Naive thymus-derived CD4-positive, alpha-beta T cell (primary cell): ENCODE results near the gene TRIM73. TPM values are rescaled to one million over a fixed set of nuclear protein-coding genes. Genes with fewer than 3 reads are reported as not detected.
"Not testable (repeated sequence)": the region's sequence is repeated elsewhere in the genome, so short reads cannot be mapped to it uniquely, and the experiment has no call there.

Experiments
- ATAC-seq: fragments of 150-1000 bp; cut with Tn5 transposase; 2 replicates; pipeline ENCODE4 v1.10.0; 2021; ENCODE audit warnings: mild to moderate bottlenecking, moderate library complexity
- CTCF ChIA-PET: fragments of 350-600 bp; sonication (Branson Sonifier 250); formaldehyde crosslinking; loops from one replicate; lab custom pipeline; 2021; ENCODE audit warnings: antibody characterized with exemption; lab: Charles Lee
- POLR2A ChIA-PET: fragments of 350-600 bp; sonication (Branson Sonifier 250); formaldehyde crosslinking; loops from one replicate; lab custom pipeline; 2021; ENCODE audit warnings: antibody characterized with exemption, inconsistent platforms; lab: Charles Lee
- DNase-seq, 9 donors: peaks; one replicate each; pipeline versions ENCODE4 v3.0.0 to v3.0.0-alpha.2; 2020 to 2022; ENCODE audit warnings: mixed read lengths in 1 of 9
- H3K27ac ChIP-seq: one replicate; pipeline ENCODE4 v1.7.0; 2013; ENCODE audit warnings: mild to moderate bottlenecking, low read depth, low read length, moderate library complexity
- H3K27me3 ChIP-seq, 2 donors: one replicate each; pipeline ENCODE4 v1.7.0; 2013; ENCODE audit warnings: low read length in 2 of 2, mild to moderate bottlenecking in 2 of 2, moderate library complexity in 2 of 2; ENCODE audit not compliant: control insufficient read depth in 2 of 2, insufficient read depth in 2 of 2
- H3K36me3 ChIP-seq, 3 experiments: 1 replicate in 2 of 3; 2 replicates in 1 of 3; pipeline ENCODE4 v1.7.0; 2013; ENCODE audit warnings: low read length in 3 of 3, mild to moderate bottlenecking in 3 of 3, moderate library complexity in 1 of 3; ENCODE audit not compliant: insufficient read depth in 3 of 3, control insufficient read depth in 2 of 3
- H3K4me1 ChIP-seq, 2 donors: one replicate each; pipeline ENCODE4 v1.7.0; 2013; ENCODE audit warnings: low read length in 2 of 2, mild to moderate bottlenecking in 2 of 2, moderate library complexity in 1 of 2; ENCODE audit not compliant: control insufficient read depth in 2 of 2, insufficient read depth in 2 of 2
- H3K4me3 ChIP-seq: 2 replicates; pipeline ENCODE4 v1.7.0; 2013; ENCODE audit warnings: mild to moderate bottlenecking, low read length
- H3K9me3 ChIP-seq, 3 experiments: 1 replicate in 2 of 3; 2 replicates in 1 of 3; pipeline ENCODE4 v1.7.0; 2013; ENCODE audit warnings: low read length in 3 of 3; ENCODE audit not compliant: control insufficient read depth in 2 of 3
- H3K27ac Mint-ChIP-seq, 9 donors: one replicate each; pipeline ENCODE4 v1.8.0; 2020 to 2022; ENCODE audit warnings: mixed read lengths in 9 of 9, mild to moderate bottlenecking in 8 of 9, moderate library complexity in 5 of 9, inconsistent platforms in 2 of 9
- H3K27me3 Mint-ChIP-seq, 5 donors: one replicate each; pipeline ENCODE4 v1.8.0; 2021 to 2022; ENCODE audit warnings: mixed read lengths in 5 of 5, mild to moderate bottlenecking in 1 of 5
- H3K36me3 Mint-ChIP-seq, 5 donors: one replicate each; pipeline ENCODE4 v1.8.0; 2020 to 2022; ENCODE audit warnings: mixed read lengths in 5 of 5, mild to moderate bottlenecking in 3 of 5, inconsistent platforms in 1 of 5
- H3K4me1 Mint-ChIP-seq, 7 donors: one replicate each; pipeline ENCODE4 v1.8.0; 2020 to 2022; ENCODE audit warnings: mixed read lengths in 7 of 7, mild to moderate bottlenecking in 3 of 7, inconsistent platforms in 1 of 7
- H3K4me3 Mint-ChIP-seq, 10 donors: one replicate each; pipeline ENCODE4 v1.8.0; 2020 to 2022; ENCODE audit warnings: mild to moderate bottlenecking in 10 of 10, mixed read lengths in 10 of 10, moderate library complexity in 6 of 10, inconsistent platforms in 2 of 10
- H3K9me3 Mint-ChIP-seq, 11 donors: one replicate each; pipeline ENCODE4 v1.8.0; 2020 to 2022; ENCODE audit warnings: mixed read lengths in 11 of 11, mild to moderate bottlenecking in 4 of 11, inconsistent platforms in 1 of 11, moderate library complexity in 1 of 11
- intact Hi-C, 2 donors: fragments of 100-400 bp; cut with micrococcal nuclease; formaldehyde crosslinking; loops; one replicate each; pipeline ENCODE4 v1.15.1; 2023
- polyA plus RNA-seq, 2 donors: library from polyadenylated mRNA; unstranded; fragments of 300-500 nt; fragmentation: Illumina TruSeq; gene quantifications; one replicate each; pipeline ENCODE4 v1.2.3, GENCODE V29; 2021
- total RNA-seq, 6 experiments: library from RNA in 5 of 6; stranded (reverse) in 5 of 6; gene quantifications; 1 replicate in 5 of 6; 2 replicates in 1 of 6; pipeline ENCODE4 v1.2.3 and lab custom pipeline; 2021 to 2026

TRIM73 gene
- total and polyA plus RNA-seq, 7 experiments from 2014 or later = 1.3 to 33.2 (median 23.2) TPM

DNA sequence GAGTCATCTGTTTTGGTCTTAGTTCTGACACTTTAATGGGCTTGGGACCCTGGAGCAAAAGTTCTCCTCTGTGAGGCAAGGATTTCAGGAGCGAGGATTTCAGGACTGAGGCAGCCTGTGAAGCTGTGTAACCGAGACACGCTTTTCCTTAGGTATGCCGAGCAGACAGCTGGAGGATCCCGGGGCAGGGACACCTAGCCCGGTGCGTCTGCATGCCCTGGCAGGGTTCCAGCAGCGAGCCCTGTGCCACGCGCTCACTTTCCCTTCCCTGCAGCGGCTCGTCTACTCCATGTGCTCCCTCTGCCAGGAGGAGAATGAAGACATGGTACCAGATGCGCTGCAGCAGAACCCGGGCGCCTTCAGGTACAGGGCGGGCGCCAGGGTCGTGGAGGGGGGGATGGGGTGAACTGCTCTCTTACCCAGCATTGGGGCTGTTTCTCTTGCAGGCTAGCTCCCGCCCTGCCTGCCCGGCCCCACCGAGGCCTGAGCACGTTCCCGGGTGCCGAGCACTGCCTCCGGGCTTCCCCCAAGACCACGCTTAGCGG, 20.5 kb downstream of the TRIM73 start:
- DNase-seq, H3K27ac ChIP-seq, H3K4me3 Mint-ChIP-seq, CTCF ChIA-PET, POLR2A ChIA-PET, H3K4me1 ChIP-seq, H3K9me3 ChIP-seq, H3K4me1 Mint-ChIP-seq, H3K9me3 Mint-ChIP-seq, intact Hi-C loops, ATAC-seq, H3K27me3 ChIP-seq, H3K27me3 Mint-ChIP-seq, H3K27ac Mint-ChIP-seq, H3K36me3 Mint-ChIP-seq, H3K4me3 ChIP-seq: not testable (repeated sequence)
- peaks cover 0 to 19% (median under 1%) of the 10 kb centered on the region in 3 experiments for H3K36me3 ChIP-seq

DNA sequence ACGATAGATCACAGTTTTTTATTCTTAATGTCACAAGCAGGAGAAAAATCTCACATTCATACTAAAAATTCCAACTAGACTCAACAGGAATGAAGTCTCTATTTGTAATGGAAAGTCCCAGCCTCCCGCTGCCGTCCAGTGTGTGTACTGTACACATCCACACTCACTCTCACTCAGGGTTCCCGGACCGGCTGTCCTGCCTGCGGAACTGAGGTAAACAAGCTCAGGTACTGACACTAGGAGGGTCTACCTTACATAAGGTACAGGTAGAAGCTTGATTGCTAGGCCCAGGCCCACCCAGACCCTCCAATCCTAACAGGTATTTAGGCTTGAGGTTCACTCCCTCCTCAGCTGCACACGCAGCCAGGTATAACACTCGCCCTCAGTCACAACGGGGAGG, 21.4 kb downstream of the TRIM73 start:
- H3K36me3 ChIP-seq = peaks cover 0 to 25% (median 6%) of the 10 kb centered on the region in 3 experiments
- H3K9me3 ChIP-seq, H3K36me3 Mint-ChIP-seq, H3K4me1 Mint-ChIP-seq, H3K4me1 ChIP-seq, H3K27ac Mint-ChIP-seq, ATAC-seq, H3K27me3 ChIP-seq, H3K4me3 Mint-ChIP-seq, intact Hi-C loops, H3K27ac ChIP-seq, H3K4me3 ChIP-seq, DNase-seq, H3K9me3 Mint-ChIP-seq, H3K27me3 Mint-ChIP-seq, CTCF ChIA-PET, POLR2A ChIA-PET: not testable (repeated sequence)

DNA sequence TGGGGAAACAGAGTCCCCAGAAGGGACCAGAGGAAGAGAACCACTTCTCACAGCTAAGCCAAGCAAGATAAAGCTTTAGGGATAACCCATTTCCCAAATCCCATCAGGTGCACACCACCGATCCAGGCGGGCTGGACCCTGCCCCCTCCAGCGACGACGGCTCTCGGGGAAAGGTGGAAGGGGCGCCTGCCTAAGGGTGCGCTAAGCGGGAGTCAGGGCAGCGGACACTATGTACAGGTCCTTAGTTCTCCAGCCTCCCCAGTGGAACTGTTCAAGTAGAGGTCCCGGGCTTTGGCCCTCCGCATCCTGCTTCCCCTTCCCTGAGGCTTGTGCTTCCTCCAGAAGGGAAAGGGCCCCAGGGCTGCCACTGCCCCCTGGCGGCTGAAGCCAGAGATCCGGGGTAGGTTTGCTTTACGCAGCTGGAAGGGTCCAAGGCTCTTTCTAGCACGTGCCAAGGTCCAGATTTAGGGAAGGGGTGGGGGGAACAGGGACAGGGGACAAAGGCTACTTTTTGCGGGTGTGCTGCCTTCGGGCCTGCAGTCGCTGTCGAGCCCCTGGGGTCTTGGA, 22.9 kb downstream of the TRIM73 start:
- H3K4me3 Mint-ChIP-seq, H3K27me3 ChIP-seq, H3K4me1 Mint-ChIP-seq, H3K9me3 ChIP-seq, H3K4me3 ChIP-seq, H3K4me1 ChIP-seq, H3K9me3 Mint-ChIP-seq, H3K36me3 Mint-ChIP-seq, DNase-seq, POLR2A ChIA-PET, ATAC-seq, H3K27ac ChIP-seq, H3K27ac Mint-ChIP-seq, CTCF ChIA-PET, H3K27me3 Mint-ChIP-seq, intact Hi-C loops: not testable (repeated sequence)
- H3K36me3 ChIP-seq = peaks cover 0 to 28% (median 6%) of the 10 kb centered on the region in 3 experiments

DNA sequence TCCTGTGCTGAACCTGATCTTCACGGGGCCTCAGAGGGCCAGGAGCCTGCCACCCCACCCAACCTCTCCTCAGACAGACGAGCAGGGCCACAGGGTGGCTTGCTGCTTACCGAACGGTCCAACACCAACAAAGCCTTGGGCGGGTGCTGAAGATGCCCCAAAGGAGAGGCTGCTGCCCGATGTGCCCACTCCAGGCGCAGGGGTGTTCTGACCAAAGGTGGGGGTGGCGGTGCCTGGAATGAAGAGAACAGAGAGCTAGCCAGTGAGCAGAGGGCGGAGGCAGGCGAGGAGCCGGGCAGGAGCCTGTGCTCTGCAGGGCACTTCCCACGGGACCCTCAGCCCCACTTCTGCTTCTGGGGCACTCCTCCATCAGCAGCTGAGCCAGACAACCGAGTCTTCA, 23.8 kb downstream of the TRIM73 start:
- peak overlapping the region in 1 of 9 donors; percentile 6 for H3K27ac Mint-ChIP-seq
- ATAC-seq, H3K9me3 Mint-ChIP-seq, H3K4me1 Mint-ChIP-seq, H3K27me3 ChIP-seq, H3K4me1 ChIP-seq, H3K36me3 Mint-ChIP-seq, H3K9me3 ChIP-seq, intact Hi-C loops, H3K27me3 Mint-ChIP-seq, POLR2A ChIA-PET, H3K4me3 Mint-ChIP-seq, CTCF ChIA-PET, H3K4me3 ChIP-seq, H3K27ac ChIP-seq: not testable (repeated sequence)
- peaks cover 0 to 35% (median 6%) of the 10 kb centered on the region in 3 experiments for H3K36me3 ChIP-seq
- peak in 1 of 9 donors; percentile 18 for DNase-seq

DNA sequence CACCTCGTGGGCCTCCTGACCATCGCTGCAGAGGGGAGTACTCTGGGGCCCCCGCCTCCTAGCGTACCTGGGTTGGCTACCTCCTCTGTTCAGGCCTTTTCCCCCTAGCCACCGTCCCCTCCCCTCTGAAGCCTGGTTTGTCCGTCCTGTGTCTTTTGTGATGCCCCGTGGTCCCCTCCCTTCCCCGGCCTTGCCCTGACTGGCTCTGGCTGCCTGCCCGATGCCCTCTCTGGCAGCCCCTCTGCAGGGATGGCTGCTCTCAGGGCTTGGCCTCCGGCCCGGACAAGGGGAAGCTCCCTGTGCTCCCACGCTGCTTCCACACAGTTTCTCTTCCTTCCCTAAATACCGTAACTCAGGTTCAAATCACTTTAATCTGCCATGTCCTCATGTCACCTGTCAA, 24.3 kb downstream of the TRIM73 start:
- H3K36me3 Mint-ChIP-seq, H3K4me1 Mint-ChIP-seq, CTCF ChIA-PET, H3K9me3 Mint-ChIP-seq, H3K4me3 Mint-ChIP-seq, intact Hi-C loops, H3K27me3 Mint-ChIP-seq, H3K4me3 ChIP-seq, H3K4me1 ChIP-seq, H3K9me3 ChIP-seq, ATAC-seq, POLR2A ChIA-PET, H3K27me3 ChIP-seq: not testable (repeated sequence)
- peaks cover 0 to 40% (median 8%) of the 10 kb centered on the region in 3 experiments for H3K36me3 ChIP-seq
- peak overlapping the region; percentile 21 for H3K27ac ChIP-seq
- peak in 1 of 9 donors; percentile 15 for DNase-seq
- H3K27ac Mint-ChIP-seq = peak overlapping the region in 3 of 9 donors; percentile 10 to 55 (median 28)

DNA sequence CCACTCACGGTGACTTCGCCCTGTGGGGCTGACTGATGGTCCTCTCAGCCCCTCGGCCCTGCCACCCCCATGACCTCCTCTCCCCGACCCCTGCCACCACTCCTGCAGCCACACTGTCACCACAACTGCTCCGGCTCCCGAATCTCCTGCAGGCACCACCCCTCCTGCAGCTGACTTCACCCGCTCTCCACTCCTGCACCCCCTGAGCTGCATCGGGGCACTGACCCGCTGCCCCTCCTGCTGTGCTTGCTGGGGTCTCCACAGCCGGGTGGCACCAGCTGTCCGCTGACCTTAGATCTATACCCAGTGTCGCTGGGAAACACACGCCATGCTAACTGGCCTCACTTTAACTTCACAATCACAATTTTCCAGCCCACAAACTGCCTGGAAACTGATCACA, 24.7 kb downstream of the TRIM73 start:
- H3K4me1 ChIP-seq, H3K27me3 Mint-ChIP-seq, H3K36me3 Mint-ChIP-seq, POLR2A ChIA-PET, H3K4me3 ChIP-seq, intact Hi-C loops, CTCF ChIA-PET, H3K4me3 Mint-ChIP-seq, H3K27me3 ChIP-seq, H3K27ac ChIP-seq, ATAC-seq, H3K9me3 Mint-ChIP-seq, H3K4me1 Mint-ChIP-seq, H3K9me3 ChIP-seq: not testable (repeated sequence)
- peak overlapping the region in 6 of 9 donors; percentile 10 to 86 (median 62) for H3K27ac Mint-ChIP-seq
- H3K36me3 ChIP-seq = peaks cover 0 to 40% (median 8%) of the 10 kb centered on the region in 3 experiments
- DNase-seq = peak in 1 of 9 donors; percentile 7
